HL-60 (cell line): ENCODE measurements around the gene TRIM32.
"Not testable (repeated sequence)": the region's sequence is repeated elsewhere in the genome, so short reads cannot be mapped to it uniquely, and the experiment has no call there.

Experiments used
- DNase-seq, 2 experiments: peaks; one replicate each; pipeline ENCODE4 v3.0.0-alpha.2; 2010 to 2020; ENCODE audit warnings: low read depth in 1 of 2, low spot score in 1 of 2
- H3K27ac ChIP-seq: fragments of 250-450 bp; sonication (Bioruptor Pico); replicated peaks from 2 replicates; pipeline ENCODE4 v1.5.1; 2020; ENCODE audit warnings: mild to moderate bottlenecking, moderate library complexity
- H3K27me3 ChIP-seq: fragments of 250-450 bp; sonication (Bioruptor Pico); 2 replicates; pipeline ENCODE4 v1.5.1; 2021; ENCODE audit warnings: mild to moderate bottlenecking, moderate library complexity; ENCODE audit not compliant: insufficient read depth, poor library complexity, severe bottlenecking
- H3K4me3 ChIP-seq: replicated peaks from 2 replicates; pipeline ENCODE4 v1.5.1; 2011; ENCODE audit warnings: mild to moderate bottlenecking, control low read depth, low read length; ENCODE audit not compliant: insufficient read depth
- GABPA ChIP-seq: IDR thresholded peaks from 2 replicates; pipeline ENCODE4 v1.6.1; 2012; ENCODE audit warnings: low read depth
- POLR2AphosphoS5 ChIP-seq: IDR thresholded peaks from 2 replicates; pipeline ENCODE4 v1.6.1; 2012; ENCODE audit warnings: low read depth
- SPI1 ChIP-seq: IDR thresholded peaks from 2 replicates; pipeline ENCODE4 v1.6.1; 2012; ENCODE audit warnings: low read depth, mild to moderate bottlenecking, borderline replicate concordance
- TF ChIP-seq, protein P1 (sequence below): IDR thresholded peaks from one replicate; pipeline ENCODE4 v1.5.1; 2011; ENCODE audit warnings: low read length, control low read depth, inconsistent platforms; ENCODE audit not compliant: insufficient read depth
- TF ChIP-seq, protein P2 (sequence below): IDR thresholded peaks from 2 replicates; pipeline ENCODE4 v1.6.1; 2012; ENCODE audit warnings: low read depth; ENCODE audit not compliant: insufficient replicate concordance

TRIM32 gene

DNA sequence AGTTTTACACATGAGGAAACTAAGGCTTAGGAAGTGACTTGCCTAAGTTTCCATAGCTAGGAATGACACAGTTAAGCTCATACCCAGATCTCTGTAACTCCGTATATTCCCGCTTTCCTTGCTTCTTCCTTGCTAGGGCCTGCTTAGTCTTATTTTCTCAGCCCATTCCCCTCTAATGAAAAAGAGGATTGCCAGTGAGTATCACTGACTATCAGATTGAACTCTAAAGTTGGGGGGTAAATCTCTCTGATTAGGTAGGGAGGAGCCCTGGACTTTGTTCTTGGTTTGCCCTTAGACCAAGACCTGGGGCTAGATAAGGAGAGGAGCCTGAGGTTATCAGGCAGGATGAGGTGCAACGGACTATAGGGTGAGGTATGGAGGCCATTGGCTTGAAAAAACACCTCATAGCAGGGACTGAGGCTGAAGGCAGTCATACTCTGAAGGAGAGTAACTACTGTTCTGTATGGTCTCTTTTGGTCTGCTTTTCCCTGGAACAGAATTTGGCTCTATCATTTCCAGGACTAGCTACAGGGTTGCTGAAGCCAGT, 2.5 kb downstream of the TRIM32 start:
- Histone ChIP-seq H3K27ac (no peak overlapping the region), H3K27me3 (peaks cover 19% of the 10 kb centered on the region), H3K4me3 (no peak overlapping the region)
- DNase-seq = no peak
- TF ChIP-seq SPI1 = no peak
- no peak for TF ChIP-seq POLR2AphosphoS5
- TF ChIP-seq, protein P1, sequence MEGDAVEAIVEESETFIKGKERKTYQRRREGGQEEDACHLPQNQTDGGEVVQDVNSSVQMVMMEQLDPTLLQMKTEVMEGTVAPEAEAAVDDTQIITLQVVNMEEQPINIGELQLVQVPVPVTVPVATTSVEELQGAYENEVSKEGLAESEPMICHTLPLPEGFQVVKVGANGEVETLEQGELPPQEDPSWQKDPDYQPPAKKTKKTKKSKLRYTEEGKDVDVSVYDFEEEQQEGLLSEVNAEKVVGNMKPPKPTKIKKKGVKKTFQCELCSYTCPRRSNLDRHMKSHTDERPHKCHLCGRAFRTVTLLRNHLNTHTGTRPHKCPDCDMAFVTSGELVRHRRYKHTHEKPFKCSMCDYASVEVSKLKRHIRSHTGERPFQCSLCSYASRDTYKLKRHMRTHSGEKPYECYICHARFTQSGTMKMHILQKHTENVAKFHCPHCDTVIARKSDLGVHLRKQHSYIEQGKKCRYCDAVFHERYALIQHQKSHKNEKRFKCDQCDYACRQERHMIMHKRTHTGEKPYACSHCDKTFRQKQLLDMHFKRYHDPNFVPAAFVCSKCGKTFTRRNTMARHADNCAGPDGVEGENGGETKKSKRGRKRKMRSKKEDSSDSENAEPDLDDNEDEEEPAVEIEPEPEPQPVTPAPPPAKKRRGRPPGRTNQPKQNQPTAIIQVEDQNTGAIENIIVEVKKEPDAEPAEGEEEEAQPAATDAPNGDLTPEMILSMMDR = no peak
- TF ChIP-seq, protein P2, sequence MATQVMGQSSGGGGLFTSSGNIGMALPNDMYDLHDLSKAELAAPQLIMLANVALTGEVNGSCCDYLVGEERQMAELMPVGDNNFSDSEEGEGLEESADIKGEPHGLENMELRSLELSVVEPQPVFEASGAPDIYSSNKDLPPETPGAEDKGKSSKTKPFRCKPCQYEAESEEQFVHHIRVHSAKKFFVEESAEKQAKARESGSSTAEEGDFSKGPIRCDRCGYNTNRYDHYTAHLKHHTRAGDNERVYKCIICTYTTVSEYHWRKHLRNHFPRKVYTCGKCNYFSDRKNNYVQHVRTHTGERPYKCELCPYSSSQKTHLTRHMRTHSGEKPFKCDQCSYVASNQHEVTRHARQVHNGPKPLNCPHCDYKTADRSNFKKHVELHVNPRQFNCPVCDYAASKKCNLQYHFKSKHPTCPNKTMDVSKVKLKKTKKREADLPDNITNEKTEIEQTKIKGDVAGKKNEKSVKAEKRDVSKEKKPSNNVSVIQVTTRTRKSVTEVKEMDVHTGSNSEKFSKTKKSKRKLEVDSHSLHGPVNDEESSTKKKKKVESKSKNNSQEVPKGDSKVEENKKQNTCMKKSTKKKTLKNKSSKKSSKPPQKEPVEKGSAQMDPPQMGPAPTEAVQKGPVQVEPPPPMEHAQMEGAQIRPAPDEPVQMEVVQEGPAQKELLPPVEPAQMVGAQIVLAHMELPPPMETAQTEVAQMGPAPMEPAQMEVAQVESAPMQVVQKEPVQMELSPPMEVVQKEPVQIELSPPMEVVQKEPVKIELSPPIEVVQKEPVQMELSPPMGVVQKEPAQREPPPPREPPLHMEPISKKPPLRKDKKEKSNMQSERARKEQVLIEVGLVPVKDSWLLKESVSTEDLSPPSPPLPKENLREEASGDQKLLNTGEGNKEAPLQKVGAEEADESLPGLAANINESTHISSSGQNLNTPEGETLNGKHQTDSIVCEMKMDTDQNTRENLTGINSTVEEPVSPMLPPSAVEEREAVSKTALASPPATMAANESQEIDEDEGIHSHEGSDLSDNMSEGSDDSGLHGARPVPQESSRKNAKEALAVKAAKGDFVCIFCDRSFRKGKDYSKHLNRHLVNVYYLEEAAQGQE = no peak
- TF ChIP-seq GABPA = no peak

DNA sequence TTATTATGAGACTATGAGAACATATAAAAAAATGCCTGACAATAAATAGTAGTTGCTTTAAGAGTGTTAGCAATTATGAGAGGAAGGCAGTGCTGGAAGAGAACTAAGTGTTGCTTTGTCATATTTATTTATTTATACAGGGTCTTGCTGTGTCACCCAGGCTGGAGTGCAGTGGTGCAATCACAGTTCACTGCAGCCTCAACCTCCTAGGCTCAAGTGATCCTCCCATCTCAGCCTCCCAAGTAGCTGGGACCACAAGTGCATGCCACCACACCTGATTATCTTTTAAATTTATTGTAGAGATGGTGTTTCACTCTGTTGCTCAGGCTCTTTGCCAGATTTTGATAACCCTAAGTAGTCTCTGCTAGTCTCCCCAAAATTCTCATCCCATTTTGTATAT, 3.7 kb downstream of the TRIM32 start:
- peaks cover 19% of the 10 kb centered on the region for H3K27me3 ChIP-seq
- not testable (repeated sequence) for DNase-seq, H3K27ac ChIP-seq, H3K4me3 ChIP-seq

DNA sequence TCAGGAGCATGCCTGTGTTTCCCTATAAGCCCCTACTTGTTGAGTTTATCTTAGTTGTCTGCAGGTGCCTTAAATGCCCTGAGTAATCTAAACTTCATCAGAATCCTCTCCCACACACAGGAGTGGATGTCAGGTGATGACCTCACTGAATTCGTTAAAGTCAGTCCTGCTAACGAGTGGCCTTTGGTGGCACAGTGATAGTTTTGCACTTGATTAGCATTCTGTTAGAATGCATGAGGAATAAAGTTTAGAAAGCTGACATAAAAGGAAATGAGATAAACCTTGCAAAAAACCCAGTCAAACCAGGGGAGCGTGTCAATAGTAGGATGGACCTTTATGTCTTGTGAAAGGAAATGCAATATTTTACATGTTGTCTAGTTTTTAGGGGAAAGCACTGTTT, 4.5 kb downstream of the TRIM32 start:
- TF ChIP-seq SPI1 (no peak), GABPA (no peak), POLR2AphosphoS5 (no peak)
- TF ChIP-seq, protein P1 = no peak
- TF ChIP-seq, protein P2 = no peak
- DNase-seq = no peak
- Histone ChIP-seq H3K27ac (no peak overlapping the region), H3K4me3 (no peak overlapping the region), H3K27me3 (peaks cover 15% of the 10 kb centered on the region)

DNA sequence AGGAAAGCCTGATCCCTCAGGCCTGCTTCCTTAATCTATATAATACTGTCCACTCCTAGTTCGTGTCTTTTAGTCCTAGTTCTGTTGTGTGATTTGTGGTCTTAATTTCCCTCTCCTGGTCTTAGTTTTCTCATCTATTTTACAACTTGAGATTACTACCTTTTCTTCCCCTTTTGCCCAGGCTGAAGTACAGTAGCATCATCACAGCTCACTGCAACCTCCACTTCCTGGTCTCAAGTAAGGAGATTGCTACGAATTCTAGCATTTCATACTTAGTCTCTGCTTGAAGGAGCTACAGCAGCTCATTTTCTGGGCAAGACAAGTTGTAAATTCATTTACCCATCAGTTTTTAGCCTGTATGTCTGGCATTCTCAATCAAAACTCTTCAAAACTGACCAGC, 5.5 kb downstream of the TRIM32 start:
- TF ChIP-seq SPI1 = no peak
- TF ChIP-seq, protein P2 = no peak
- no peak for TF ChIP-seq POLR2AphosphoS5
- TF ChIP-seq, protein P1 = no peak
- TF ChIP-seq GABPA = no peak

More for the DNA sequence above, 5.5 kb downstream of the TRIM32 start:
- Histone ChIP-seq H3K27me3 (peaks cover 9% of the 10 kb centered on the region), H3K4me3 (no peak overlapping the region), H3K27ac (no peak overlapping the region)
- no peak for DNase-seq
